NCI-H2196 (cell line): ENCODE results near the gene MAP2K5.

Source experiments
- DNase-seq: peaks from one replicate; lab custom pipeline; 2025; ENCODE audit not compliant: unreplicated experiment; lab: John Stamatoyannopoulos, UW

The MAP2K5 gene

DNA sequence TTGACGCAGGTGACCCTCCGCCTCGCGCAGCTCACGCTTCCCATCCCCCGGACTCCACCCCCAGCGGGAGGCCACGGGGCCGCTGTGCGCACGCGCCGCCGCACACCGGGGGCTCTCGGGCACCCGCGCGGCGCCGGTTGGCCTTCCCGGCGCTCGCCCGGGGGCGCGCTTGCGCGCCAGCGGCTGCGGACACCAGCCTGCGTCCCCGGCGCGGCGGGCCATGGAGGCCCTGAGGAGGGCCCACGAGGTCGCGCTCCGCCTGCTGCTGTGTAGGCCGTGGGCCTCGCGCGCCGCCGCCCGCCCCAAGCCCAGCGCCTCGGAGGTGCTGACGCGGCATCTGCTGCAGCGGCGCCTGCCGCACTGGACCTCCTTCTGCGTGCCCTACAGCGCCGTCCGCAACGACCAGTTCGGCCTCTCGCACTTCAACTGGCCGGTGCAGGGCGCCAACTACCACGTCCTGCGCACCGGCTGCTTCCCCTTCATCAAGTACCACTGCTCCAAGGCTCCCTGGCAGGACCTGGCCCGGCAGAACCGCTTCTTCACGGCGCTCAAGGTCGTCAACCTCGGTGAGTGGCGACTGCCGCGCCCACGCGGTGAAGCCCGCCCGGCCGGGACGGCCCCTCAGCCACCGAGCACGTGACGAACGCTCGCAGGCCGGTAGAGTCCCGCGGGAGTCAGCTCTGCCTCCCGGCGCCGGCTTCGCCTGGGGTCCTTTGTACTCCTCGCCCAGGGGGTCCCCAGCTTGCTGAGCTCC lies 21.3 kb upstream of the MAP2K5 start, which contains the start of gene C15orf61:
Gene C15orf61, plus strand, starts transcription at position 103 of the 754 bp plus-strand sequence. Its CDS starts 118 bp downstream, at position 221.
- DNase-seq = peak; percentile 87

DNA sequence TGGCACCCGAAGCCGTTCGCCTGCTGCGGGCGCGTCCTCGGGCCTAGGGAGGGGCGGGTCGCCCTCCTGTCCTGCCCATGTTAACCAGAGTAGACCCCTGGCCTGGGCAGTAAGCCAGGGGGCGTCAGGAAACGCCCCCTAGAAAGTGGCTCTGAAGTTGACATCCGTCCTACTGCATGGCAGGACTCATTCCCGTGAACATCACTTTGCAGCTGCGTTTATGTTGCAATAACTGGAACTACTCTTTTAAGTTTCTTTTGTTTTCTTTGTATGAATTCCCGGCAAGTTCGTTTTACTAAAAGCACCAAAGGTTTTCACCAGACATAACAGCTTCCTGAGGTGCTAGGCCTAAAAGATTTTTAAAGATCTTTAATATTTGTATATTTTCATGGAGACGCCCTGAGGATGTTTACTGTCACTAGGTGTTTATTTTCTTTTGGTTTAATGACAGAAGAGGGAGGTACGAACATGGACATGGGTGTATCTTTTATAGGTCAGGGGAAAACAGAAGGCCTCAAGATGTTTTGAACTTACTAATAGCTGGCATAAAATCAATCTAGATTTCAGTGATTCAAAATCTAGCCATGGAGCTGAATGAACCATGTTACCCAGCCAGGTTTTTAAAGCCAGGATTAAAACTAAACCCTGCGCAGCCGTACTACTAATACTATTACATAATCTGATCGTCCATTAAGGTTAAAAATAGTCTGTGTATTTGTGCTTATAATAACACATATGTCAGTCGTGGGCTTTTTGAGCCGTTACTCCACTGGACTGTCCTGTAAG lies 20.5 kb upstream of the MAP2K5 start:
- DNase-seq = no peak

DNA sequence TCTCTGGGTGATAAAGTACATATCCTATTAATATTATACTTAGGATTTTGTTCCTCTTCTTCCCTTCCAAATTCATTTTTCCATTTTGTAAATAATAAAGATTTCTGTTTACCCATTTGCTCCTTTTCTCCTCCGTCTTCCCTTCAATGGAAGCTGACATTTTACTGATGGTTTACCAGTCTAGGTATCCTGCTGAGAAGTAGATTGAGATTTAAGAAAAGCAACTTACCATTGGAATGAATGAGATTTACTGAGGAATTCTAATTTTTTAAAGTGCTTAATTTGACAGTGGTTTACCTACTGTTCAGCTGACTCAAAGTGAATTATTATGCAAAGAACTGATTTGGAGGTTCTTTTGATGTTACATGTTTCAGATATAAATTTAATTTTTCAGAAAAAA lies 19.2 kb upstream of the MAP2K5 start:
- no peak for DNase-seq

DNA sequence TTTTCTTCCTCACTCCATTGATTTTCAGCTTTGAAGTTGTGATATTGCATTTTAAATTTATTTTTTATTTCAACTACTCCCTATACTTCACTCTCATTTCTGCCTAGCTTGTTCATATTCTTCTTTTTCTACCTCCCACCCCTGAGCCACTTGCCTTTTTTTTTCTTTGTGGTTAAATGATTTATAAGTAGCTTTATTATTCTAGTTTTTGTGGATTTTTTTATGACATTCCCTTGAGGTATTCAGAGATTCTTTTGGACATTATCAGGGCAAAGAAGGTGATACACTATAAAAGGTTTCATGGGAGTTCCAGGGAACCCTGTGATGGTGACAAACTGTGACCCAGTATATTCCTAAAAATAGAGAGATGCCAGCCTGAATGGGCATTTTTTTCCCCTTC lies 18.3 kb upstream of the MAP2K5 start:
- DNase-seq = no peak

GRCh38 chr15:67528513-67528912 lies 14.0 kb upstream of the MAP2K5 start:
- no peak for DNase-seq

- DNase-seq = no peak
Measured at GRCh38 chr15:67531379-67531914, 11.1 kb upstream of the MAP2K5 start.

GRCh38 chr15:67533873-67534272 lies 8.6 kb upstream of the MAP2K5 start:
- DNase-seq = no peak

GRCh38 chr15:67534360-67534759 lies 8.1 kb upstream of the MAP2K5 start:
- no peak for DNase-seq

GRCh38 chr15:67537771-67538170 lies 4.7 kb upstream of the MAP2K5 start:
- no peak for DNase-seq

DNA sequence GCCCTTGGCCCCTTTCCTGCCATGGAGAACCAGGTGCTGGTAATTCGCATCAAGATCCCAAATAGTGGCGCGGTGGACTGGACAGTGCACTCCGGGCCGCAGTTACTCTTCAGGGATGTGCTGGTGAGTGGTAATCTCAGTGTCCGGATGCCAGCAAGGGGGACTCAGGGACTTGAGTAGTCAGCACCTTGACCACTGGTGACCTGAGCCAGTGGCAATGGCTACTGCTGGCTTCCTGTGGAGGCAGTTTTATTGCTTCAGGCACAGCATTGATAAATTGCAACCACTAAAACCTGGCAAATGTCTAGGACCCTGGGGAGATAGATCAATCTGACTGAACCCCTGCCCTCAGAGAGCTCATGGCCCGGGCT lies 830 bp downstream of the MAP2K5 start:
- no peak for DNase-seq

- DNase-seq = no peak
Measured at GRCh38 chr15:67544475-67544874, 2.0 kb downstream of the MAP2K5 start.

- no peak for DNase-seq
Measured at GRCh38 chr15:67545864-67546263, 3.4 kb downstream of the MAP2K5 start.

DNA sequence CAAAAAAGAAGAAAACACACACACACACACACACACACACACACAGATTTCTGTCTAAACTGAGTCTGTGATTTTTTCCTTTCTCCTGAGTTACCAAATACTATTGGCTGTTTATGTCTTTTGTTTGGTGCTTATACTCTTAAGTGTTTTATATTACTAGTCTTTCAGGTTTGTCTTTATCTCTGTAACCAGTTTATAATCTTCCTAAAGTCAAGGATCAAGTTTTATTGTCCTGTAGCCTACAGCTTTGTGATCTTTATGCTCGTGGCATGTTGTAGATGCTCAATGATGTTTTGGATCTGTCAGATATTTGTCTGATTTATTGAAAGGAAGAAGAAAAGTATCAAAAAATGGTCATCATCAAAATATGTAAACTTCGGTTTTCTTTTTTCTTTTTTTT lies 4.6 kb downstream of the MAP2K5 start:
- no peak for DNase-seq

GRCh38 chr15:67547836-67548235 lies 5.3 kb downstream of the MAP2K5 start:
- no peak for DNase-seq

- DNase-seq = no peak
Measured at GRCh38 chr15:67548236-67548852, 5.8 kb downstream of the MAP2K5 start.

- peak; percentile 27 for DNase-seq
Measured at GRCh38 chr15:67548862-67549651, 6.6 kb downstream of the MAP2K5 start.

DNA sequence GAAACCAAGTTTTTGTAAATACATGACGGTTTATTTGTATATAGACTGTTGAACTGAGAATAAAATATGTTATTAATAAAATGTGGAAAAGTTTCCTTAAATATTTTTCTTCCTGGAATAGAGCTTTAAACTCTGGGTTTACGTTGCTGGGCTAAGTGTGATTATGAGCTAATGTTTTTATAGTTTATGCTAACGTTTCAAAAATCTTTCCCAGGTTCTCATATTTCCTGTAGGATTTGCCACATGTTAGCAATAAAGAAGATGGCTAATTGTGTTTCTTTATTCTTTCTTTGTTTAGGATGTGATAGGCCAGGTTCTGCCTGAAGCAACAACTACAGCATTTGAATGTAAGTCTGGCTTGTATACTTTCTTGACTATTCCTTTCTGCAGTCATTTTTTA lies 7.2 kb downstream of the MAP2K5 start:
- DNase-seq = no peak

GRCh38 chr15:67550522-67550921 lies 8.0 kb downstream of the MAP2K5 start:
- no peak for DNase-seq

GRCh38 chr15:67551207-67551743 lies 8.8 kb downstream of the MAP2K5 start:
- DNase-seq = no peak

DNA sequence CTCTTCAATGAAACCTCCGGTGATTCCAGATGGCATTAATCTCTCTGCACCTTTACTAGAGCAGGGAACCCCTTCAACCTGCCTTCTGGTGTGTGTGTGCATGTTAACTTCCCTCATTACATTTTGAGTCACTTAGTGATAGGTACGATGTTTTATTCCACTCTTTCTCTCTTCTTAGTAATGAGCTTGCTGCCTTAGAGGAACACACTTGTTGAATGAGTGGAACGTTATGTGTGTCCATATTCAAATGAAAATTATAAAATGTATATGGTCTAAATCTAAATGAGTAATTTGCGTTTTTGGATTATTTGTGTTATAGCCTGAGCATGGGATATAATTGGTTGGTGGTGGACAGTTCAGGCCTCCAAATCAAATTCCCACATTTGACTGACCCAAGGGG lies 12.1 kb downstream of the MAP2K5 start:
- no peak for DNase-seq
